ENCODE data around the gene DCAF10.
A peak's percentile ranks its signal among the peaks of the same experiment; 100 is the strongest.

Gene DCAF10

DNA sequence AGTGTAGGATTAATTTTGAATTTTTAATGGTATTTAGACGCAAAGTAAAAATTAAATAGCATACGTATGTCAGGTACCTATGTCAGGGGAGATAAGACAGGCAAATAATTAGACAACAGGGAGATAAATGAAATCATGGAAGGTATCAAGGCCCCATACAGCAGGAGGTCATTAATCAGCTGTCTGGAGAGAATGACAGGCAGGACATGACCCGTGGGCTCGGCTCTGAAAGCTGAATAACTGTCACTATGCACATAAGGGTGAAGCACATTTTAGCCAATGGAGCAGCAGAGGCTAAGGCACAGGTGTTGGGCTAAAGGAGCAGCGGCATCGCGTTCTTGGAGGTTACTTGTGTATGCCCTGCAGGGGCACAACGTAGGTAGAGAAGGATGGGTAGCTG is 91.5 kb downstream of the DCAF10 start:
- no peak overlapping the region for H3K9ac ChIP-seq (ENCODE audit: insufficient read length)
- peaks cover 25% of the 10 kb centered on the region; the same call in 1 of the 2 replicates for H3K36me3 ChIP-seq (ENCODE audit: insufficient read depth, low read length)
- no peaks in the 10 kb centered on the region for H3K9me3 ChIP-seq (ENCODE audit: low read depth, low read length)
- DNase-seq (ENCODE audit: low read depth, low spot score) = no peak
- TF ChIP-seq POLR2AphosphoS5 (IDR thresholded peaks at IDR 0.05; ENCODE audit: borderline replicate concordance, low read depth, low read length) (no peak), EZH2 (IDR thresholded peaks at IDR 0.05) (no peak), FOXP2 (optimal IDR thresholded peaks at IDR 0.05; ENCODE audit: control extremely low read depth, extremely low read length, insufficient read depth) (no peak)
- H3K27ac ChIP-seq = no peak overlapping the region
- H3K4me3 ChIP-seq = no peak overlapping the region

DNA sequence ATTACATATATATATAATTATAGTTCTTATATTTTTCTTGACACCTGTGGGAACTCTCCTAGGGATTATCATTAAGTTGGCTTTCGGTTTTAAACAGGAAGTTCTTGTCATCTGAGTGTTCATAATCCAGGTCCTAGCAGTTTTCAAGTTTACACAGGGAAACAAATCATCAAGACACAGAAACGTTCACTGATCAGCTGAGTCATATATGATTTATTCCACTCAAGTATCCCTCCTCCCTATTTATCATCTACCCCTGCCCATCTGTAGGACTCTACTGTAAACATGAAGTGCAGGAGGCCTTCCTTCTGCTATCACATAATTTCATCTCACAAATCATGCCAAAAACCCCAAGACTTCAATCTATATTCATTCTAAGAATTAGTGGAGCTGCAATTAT is 97.1 kb downstream of the DCAF10 start:
- Histone ChIP-seq H3K4me3 (no peak overlapping the region), H3K9ac (ENCODE audit: insufficient read length) (no peak overlapping the region), H3K27ac (no peak overlapping the region), H3K36me3 (ENCODE audit: insufficient read depth, low read length) (peaks cover 32% of the 10 kb centered on the region), H3K9me3 (ENCODE audit: low read depth, low read length) (no peaks in the 10 kb centered on the region)
- no peak for DNase-seq (ENCODE audit: low read depth, low spot score)
- TF ChIP-seq POLR2AphosphoS5 (IDR thresholded peaks at IDR 0.05; ENCODE audit: borderline replicate concordance, low read depth, low read length) = no peak
- no peak for TF ChIP-seq FOXP2 (optimal IDR thresholded peaks at IDR 0.05; ENCODE audit: control extremely low read depth, extremely low read length, insufficient read depth)
- TF ChIP-seq EZH2 (IDR thresholded peaks at IDR 0.05) = no peak

DNA sequence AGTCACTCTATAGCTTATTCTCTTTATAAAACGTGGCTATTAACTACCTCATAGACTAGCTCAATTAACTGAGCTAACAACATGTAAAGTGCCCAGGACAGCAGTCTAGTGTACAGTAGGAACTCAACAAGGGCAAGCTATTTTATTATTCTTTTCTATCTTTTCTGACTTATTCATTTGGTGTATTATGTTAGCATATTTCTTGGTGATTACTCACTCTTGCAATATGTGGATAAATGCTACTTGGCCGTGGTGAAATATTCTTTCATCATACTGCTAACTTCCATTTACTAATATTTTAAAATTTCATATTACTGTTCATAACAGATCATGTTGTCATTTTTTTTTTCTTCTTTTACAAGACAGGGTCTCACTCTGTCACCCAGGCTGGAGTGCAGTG is 98.4 kb downstream of the DCAF10 start:
- Histone ChIP-seq H3K27ac (no peak overlapping the region), H3K9me3 (ENCODE audit: low read depth, low read length) (no peaks in the 10 kb centered on the region), H3K4me3 (no peak overlapping the region), H3K36me3 (ENCODE audit: insufficient read depth, low read length) (peaks cover 28% of the 10 kb centered on the region), H3K9ac (ENCODE audit: insufficient read length) (no peak overlapping the region)
- TF ChIP-seq FOXP2 (optimal IDR thresholded peaks at IDR 0.05; ENCODE audit: control extremely low read depth, extremely low read length, insufficient read depth) = no peak
- no peak for TF ChIP-seq POLR2AphosphoS5 (IDR thresholded peaks at IDR 0.05; ENCODE audit: borderline replicate concordance, low read depth, low read length)
- no peak for TF ChIP-seq EZH2 (IDR thresholded peaks at IDR 0.05)
- DNase-seq (ENCODE audit: low read depth, low spot score) = no peak

GRCh38 chr9:37902131-37902530 is 101.5 kb downstream of the DCAF10 start:
- Histone ChIP-seq H3K9me3 (ENCODE audit: low read depth, low read length) (no peaks in the 10 kb centered on the region), H3K27ac (no peak overlapping the region), H3K9ac (ENCODE audit: insufficient read length) (peak overlapping the region; percentile 78), H3K4me3 (peak overlapping the region; percentile 99), H3K36me3 (ENCODE audit: insufficient read depth, low read length) (peaks cover 12% of the 10 kb centered on the region)
- no peak for DNase-seq (ENCODE audit: low read depth, low spot score)
- TF ChIP-seq FOXP2 (optimal IDR thresholded peaks at IDR 0.05; ENCODE audit: control extremely low read depth, extremely low read length, insufficient read depth) (no peak), EZH2 (IDR thresholded peaks at IDR 0.05) (no peak), POLR2AphosphoS5 (IDR thresholded peaks at IDR 0.05; ENCODE audit: borderline replicate concordance, low read depth, low read length) (no peak)

- peaks cover 8% of the 10 kb centered on the region for H3K36me3 ChIP-seq (ENCODE audit: insufficient read depth, low read length)
- H3K9me3 ChIP-seq (ENCODE audit: low read depth, low read length) = no peaks in the 10 kb centered on the region
- H3K9ac ChIP-seq (ENCODE audit: insufficient read length) = peak overlapping the region; percentile 78
- no peak overlapping the region for H3K27ac ChIP-seq
- no peak for TF ChIP-seq FOXP2 (optimal IDR thresholded peaks at IDR 0.05; ENCODE audit: control extremely low read depth, extremely low read length, insufficient read depth)
- TF ChIP-seq EZH2 (IDR thresholded peaks at IDR 0.05) = no peak
- TF ChIP-seq POLR2AphosphoS5 (IDR thresholded peaks at IDR 0.05; ENCODE audit: borderline replicate concordance, low read depth, low read length) = no peak
- peak overlapping the region; percentile 99 for H3K4me3 ChIP-seq
- DNase-seq (ENCODE audit: low read depth, low spot score) = no peak
These were observed 102.4 kb downstream of the DCAF10 start for GRCh38 chr9:37902796-37903646.

- no peak within 1 kb of the TSS for H3K27ac ChIP-seq
- peaks cover 6% of the 10 kb centered on the region for H3K36me3 ChIP-seq (ENCODE audit: insufficient read depth, low read length)
- peak; percentile 50 for DNase-seq (ENCODE audit: low read depth, low spot score)
- peak within 1 kb of the TSS; percentile 99 for H3K4me3 ChIP-seq
- H3K9ac ChIP-seq (ENCODE audit: insufficient read length) = peak within 1 kb of the TSS; percentile 78
- no peaks in the 10 kb centered on the region for H3K9me3 ChIP-seq (ENCODE audit: low read depth, low read length)
- TF ChIP-seq EZH2 (IDR thresholded peaks at IDR 0.05) = no peak
- TF ChIP-seq POLR2AphosphoS5 (IDR thresholded peaks at IDR 0.05; ENCODE audit: borderline replicate concordance, low read depth, low read length) = peak; percentile 87
- no peak for TF ChIP-seq FOXP2 (optimal IDR thresholded peaks at IDR 0.05; ENCODE audit: control extremely low read depth, extremely low read length, insufficient read depth)
These were observed 103.2 kb downstream of the DCAF10 start, which contains the start of gene SLC25A51 for GRCh38 chr9:37903647-37904444. Gene SLC25A51, minus strand, starts transcription at chr9:37904127. Its CDS starts 15,577 bp downstream, at chr9:37888550.

- no peak for DNase-seq (ENCODE audit: low read depth, low spot score)
- Histone ChIP-seq H3K9me3 (ENCODE audit: low read depth, low read length) (no peaks in the 10 kb centered on the region), H3K4me3 (peak overlapping the region; percentile 99), H3K27ac (no peak overlapping the region), H3K9ac (ENCODE audit: insufficient read length) (peak overlapping the region; percentile 78), H3K36me3 (ENCODE audit: insufficient read depth, low read length) (no peaks in the 10 kb centered on the region)
- TF ChIP-seq FOXP2 (optimal IDR thresholded peaks at IDR 0.05; ENCODE audit: control extremely low read depth, extremely low read length, insufficient read depth) (no peak), POLR2AphosphoS5 (IDR thresholded peaks at IDR 0.05; ENCODE audit: borderline replicate concordance, low read depth, low read length) (no peak), EZH2 (IDR thresholded peaks at IDR 0.05) (no peak)
These were observed 104.0 kb downstream of the DCAF10 start for GRCh38 chr9:37904445-37905130.

DNA sequence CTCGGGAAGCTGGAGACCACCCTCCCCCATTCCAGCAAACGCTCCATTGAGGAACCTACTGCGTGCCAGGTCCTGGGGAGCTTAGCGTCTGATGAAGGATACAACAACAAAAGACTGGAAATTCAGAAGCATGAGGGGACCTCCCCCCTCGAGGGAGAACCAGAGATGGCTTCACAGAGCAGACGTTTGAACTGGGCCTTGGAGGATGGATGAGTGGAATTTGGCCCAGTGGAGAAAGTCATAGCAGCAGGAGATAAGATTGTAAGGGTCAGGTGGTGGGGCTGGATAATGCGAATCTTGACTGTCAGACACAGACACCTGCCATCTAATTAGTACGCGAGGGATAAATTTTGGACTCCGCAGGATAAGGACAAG is 104.5 kb downstream of the DCAF10 start:
- Histone ChIP-seq H3K36me3 (ENCODE audit: insufficient read depth, low read length) (no peaks in the 10 kb centered on the region), H3K9me3 (ENCODE audit: low read depth, low read length) (no peaks in the 10 kb centered on the region), H3K4me3 (peak overlapping the region; percentile 99), H3K27ac (no peak overlapping the region), H3K9ac (ENCODE audit: insufficient read length) (no peak overlapping the region)
- TF ChIP-seq FOXP2 (optimal IDR thresholded peaks at IDR 0.05; ENCODE audit: control extremely low read depth, extremely low read length, insufficient read depth) (no peak), POLR2AphosphoS5 (IDR thresholded peaks at IDR 0.05; ENCODE audit: borderline replicate concordance, low read depth, low read length) (no peak), EZH2 (IDR thresholded peaks at IDR 0.05) (no peak)
- no peak for DNase-seq (ENCODE audit: low read depth, low spot score)

All from SK-N-MC (cell line).